SW480 (cell line): ENCODE measurements around the gene FCMR.

Experiments used
- DNase-seq: peaks from one replicate; pipeline ENCODE4 v3.0.0-alpha.2; 2016; ENCODE audit warnings: low spot score

The FCMR gene

GRCh38 chr1:206899717-206900116, 22.0 kb downstream of the FCMR start:
- no peak for DNase-seq

DNA sequence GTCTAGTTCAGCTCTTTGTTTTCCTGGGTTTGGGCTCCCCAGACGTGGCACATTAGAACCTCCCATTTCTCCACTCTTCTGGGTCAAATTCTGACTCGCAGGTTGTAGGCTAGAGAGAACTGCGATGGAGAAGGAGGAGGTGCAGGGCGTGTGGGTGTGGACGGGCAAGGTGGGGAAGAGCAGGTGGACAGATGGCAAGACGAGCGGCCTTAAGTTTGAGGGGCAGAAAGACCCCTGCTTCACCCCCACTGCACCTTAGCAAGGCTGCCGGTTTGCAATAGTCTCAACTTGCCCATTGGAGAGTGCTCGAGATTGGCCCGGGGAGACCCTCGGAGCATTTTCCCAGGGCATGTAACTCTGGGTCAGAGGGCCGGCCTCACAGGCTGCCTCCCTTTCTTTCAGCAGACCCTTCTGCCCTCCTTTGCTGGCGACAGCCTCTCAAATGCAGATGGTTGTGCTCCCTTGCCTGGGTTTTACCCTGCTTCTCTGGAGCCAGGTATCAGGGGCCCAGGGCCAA, 22.8 kb downstream of the FCMR start:
- no peak for DNase-seq

DNA sequence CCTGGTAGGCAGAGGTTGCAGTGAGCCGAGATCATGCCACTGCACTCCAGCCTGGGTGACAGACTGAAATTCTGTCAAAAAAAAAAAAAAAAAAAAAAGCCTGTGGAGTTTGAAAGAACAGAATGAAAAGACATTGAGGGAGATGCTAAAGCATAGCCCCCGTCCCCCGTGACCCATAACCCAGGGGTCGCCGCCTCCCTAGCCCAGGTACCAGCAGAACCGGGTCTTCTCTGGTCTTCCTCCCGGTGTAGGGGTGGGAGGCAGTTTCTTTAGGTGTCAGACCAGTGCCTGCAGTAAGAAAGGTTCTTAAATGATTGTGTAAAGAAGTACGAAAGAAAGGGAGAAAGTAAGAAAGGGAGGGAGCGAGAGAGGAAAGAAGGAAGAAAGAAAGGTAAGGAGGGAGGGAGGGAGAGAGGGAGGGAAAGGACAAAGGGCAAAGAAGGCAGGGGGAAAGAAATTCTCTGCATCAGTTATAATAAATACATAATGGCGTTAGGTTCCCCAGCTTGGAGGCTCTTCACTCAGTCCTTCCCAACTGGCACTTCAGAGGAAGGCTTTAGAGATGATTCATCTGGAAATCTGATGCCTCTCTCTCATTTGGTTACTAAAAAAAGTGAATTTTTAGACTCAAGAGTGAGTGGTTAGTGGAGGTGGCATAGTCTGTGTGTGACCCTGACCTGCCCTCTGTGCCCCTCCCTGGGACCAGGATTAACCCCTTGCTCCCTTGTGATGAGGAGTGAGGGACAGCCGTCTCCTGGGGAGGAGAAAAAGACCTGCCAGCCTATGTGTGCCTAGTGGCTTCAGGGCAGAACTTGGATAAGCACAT, 23.4 kb downstream of the FCMR start:
- peak; percentile 73 for DNase-seq

DNA sequence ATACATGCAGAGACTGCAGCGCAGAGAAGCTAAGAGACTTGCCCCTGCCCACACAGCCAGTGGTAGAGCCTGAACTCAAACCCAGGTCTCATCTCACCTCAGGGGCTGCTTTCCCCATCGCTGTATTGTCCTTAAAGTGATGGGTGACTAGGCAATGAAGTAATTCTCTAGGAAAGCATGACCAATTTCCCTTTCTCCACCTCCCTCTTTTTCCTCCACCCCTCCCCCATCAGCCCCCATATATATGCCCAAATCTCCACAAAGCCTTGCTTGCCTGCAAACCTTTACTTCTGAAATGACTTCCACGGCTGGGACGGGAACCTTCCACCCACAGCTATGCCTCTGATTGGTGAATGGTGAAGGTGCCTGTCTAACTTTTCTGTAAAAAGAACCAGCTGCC, 24.6 kb downstream of the FCMR start, which contains the start of gene IL24:
IL24 (plus strand) TSS at position 269 of the 400 bp plus-strand sequence. CDS start 390 bp downstream, outside the sequence.
- DNase-seq = no peak

- no peak for DNase-seq
Observed at GRCh38 chr1:206896261-206896660, 25.5 kb downstream of the FCMR start.

DNA sequence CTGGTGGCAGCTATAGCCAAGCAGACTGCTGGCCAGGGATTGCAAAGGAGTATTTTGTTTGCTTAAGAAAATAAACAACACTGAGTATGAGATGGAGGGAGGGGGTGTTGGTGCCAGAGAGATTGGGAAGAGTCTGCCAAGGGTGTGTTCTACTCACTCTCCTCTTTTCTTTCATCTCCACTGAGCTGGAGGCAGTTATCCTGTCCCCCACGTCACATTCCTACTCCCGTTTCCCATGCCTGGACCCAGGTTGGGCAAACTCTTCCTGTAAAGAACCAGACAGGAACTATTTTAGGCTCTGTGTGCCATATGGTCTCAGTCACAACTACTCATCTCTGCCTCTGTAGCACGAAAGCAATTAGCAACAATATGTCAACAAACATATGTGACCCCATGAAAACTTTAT, 25.9 kb downstream of the FCMR start:
- DNase-seq = peak; percentile 39

- peak; percentile 42 for DNase-seq
Observed at GRCh38 chr1:206895325-206895724, 26.4 kb downstream of the FCMR start.

GRCh38 chr1:206893380-206893779, 28.4 kb downstream of the FCMR start:
- DNase-seq = no peak

DNA sequence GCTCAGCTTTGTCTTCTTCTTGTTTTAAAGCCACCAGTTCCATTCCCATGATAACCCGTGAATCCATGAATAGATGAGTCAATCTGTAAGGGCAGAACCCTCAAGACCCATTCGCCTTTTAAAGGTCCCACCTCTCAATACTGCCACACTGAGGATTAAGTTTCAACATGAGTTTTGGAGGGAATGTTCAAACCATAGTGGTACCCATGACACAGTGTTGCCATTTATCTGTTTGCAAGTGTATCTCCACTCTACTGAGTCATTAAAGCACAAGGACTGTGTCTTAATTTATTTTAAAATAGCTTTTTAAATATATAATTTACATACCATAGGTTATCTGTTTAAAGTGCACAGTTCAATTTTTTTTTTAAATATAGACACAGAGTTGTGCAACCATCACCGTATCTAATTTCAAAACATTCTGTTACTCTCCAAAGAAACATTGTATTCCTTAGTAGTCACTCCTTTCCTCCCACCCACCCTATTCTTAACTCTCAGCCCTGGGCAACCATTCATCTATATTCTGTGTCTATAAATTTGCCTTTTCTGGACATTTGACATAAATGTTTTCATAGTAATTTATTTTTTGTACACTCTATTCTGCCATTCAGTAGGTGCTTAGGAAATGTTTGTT, 29.3 kb downstream of the FCMR start:
- no peak for DNase-seq

- DNase-seq = no peak
Observed at GRCh38 chr1:206891412-206891811, 30.3 kb downstream of the FCMR start.

DNA sequence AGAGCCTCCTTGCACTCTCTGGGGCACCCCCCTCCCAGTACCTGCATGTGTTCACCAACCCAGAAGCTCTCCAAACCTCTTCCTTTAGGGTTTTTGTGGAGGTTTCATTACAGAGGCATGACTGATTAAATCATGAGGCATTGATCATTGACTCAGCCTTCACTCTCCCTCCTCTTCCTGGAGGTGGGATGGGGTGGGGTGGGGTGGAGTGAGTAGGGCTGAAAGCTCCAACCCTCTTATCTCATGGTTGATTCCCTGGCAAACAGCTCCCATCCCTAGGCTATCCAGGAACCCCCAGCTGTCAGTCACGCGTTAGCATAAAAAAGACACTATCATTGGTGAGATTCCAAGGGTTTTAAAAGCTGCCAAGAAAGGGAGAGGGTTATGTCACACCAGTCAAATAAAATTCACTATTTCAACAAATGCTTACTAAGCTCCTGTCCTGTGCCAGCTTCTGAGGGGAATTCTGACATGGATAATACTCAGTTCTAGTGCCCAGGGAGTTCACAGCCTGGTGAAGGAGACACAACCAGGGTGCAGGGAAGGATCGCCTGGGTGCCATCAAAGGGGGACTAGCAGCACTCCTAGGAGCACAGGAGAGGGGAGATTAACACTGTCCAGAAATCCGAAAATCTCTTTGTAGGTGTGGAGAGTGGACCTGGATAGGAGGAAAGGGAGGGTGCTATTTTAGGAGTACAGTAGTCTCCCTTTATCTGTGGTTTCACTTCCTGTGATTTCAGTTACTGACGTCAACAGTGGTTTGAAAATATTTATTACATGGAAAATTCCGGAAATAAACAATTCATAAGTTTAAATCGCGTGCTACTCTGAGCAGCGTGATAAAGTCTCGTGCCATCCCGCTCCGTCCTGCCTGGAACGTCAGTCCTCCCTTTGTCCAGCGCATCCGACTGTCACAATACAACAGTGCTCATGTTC, 31.3 kb downstream of the FCMR start:
- DNase-seq = peak; percentile 93

GRCh38 chr1:206887701-206888100, 34.0 kb downstream of the FCMR start:
- no peak for DNase-seq

- no peak for DNase-seq
Observed at GRCh38 chr1:206886831-206887230, 34.9 kb downstream of the FCMR start.

DNA sequence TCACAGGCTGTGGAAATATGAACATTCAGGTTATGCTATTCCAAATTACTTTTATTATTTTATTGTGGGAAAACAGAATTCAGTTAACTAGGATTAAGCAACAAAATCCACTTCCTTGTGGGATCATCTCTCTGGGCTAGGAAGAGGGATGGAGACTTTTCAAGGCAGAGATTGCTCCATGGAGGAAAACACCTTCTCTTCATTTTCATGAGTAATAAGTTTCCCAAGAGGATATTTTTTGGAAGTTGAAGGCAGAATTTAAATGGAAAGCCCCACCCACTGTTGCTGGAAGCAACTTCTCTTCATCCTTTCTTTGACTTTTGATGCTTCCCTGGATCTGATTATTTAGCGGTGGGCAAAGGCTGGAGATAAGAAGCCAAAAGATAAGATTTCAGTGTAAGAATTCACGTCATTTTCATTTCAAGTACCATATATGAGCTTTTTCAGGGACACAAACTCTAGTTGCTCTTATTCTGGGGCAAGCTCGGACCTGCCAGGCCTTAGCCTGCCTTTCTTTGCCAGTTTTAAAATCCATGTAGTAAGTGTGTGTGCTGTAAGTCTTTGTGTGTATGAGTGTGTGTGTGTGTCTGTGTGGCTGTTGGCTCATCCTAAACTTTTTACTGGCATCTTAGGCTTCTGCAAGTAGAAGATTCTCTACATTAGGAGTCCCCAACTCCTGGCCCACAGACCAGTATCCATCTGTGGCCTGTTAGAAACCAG, 36.2 kb downstream of the FCMR start:
- no peak for DNase-seq

GRCh38 chr1:206883876-206884275, 37.9 kb downstream of the FCMR start:
- no peak for DNase-seq

GRCh38 chr1:206883160-206883559, 38.6 kb downstream of the FCMR start:
- no peak for DNase-seq

GRCh38 chr1:206882555-206882954, 39.2 kb downstream of the FCMR start:
- DNase-seq = no peak

DNA sequence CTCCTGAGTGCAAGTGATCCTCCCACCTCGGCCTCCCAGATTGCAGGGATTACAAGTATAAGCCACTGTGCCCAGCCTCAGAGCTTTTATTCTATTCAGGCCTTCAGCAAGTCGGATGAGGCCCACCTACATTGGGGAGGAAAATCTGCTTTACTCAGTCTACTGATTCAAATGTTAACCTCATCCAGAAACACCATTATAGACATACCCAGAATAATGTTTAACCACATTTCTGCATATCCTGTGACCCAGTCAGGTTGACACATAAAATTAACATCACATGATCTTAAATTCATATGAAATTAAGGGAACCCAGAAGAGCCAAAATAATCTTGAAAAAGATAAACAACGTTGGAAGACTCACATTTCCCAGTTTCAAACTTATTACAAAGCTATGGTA, 41.4 kb downstream of the FCMR start:
- no peak for DNase-seq

GRCh38 chr1:206878456-206878855, 43.3 kb downstream of the FCMR start:
- DNase-seq = no peak

DNA sequence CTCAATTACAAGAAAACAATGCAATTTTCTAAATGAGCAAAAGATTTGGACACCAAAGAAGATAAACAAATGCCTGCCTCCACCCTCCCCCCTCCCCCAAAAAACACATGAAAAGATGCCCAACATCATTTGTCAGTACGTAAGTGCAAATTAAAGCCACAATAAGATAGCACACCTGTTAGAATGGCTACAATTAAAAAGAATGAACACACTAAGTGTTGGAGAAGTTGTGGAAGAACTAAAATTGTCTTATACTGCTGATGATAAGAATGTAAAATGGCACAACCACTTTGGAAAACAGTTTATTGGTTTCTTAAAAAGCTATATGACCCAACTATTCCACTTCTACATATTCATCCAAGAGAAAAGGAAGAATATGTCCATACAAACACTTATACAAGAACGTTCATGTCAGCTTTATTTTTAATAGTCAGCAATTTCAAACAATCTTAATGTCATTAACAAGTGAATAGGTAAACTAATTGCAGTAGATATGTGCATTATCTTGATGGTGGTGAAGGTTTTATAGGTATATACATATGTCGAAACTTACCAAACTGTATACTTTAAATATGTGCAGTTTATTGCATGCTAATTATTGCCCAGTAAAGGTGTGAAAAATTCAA, 45.9 kb downstream of the FCMR start:
- DNase-seq = no peak

GRCh38 chr1:206873603-206874188, 48.0 kb downstream of the FCMR start:
- DNase-seq = no peak
